Right lobe of liver (tissue), 6 donors: ENCODE data around the gene BTNL3. TPM values are rescaled to one million over a fixed set of nuclear protein-coding genes. Genes with fewer than 3 reads are reported as not detected.

ENCODE experiments used
- ATAC-seq, 4 donors: fragments of 200-7000 bp; cut with Tn5 transposase; one replicate each; pipeline ENCODE4 v1.9.1; 2020; ENCODE audit warnings: mild to moderate bottlenecking in 4 of 4, moderate library complexity in 4 of 4
- DNase-seq, 3 donors: peaks; one replicate each; pipeline ENCODE4 v3.0.0-alpha.2; 2020
- H3K27ac ChIP-seq, 3 donors: fragments of 200-600 bp; one replicate each; pipeline ENCODE4 v1.8.0; 2022
- H3K27me3 ChIP-seq, 2 donors: fragments of 200-600 bp; one replicate each; pipeline ENCODE4 v1.8.0; 2022
- H3K36me3 ChIP-seq, 4 donors: fragments of 200-600 bp; sonication (generic) in 1 of 4; one replicate each; pipeline versions ENCODE4 v1.5.1 to v1.8.0; 2017 to 2022; ENCODE audit warnings: control low read depth in 1 of 4
- H3K4me1 ChIP-seq, 4 donors: fragments of 200-600 bp; sonication (generic) in 1 of 4; one replicate each; pipeline versions ENCODE4 v1.5.1 to v1.8.0; 2017 to 2022; ENCODE audit warnings: control low read depth in 1 of 4
- H3K4me3 ChIP-seq, 3 donors: fragments of 200-600 bp; one replicate each; pipeline ENCODE4 v1.8.0; 2022
- H3K9me3 ChIP-seq, 4 donors: fragments of 200-600 bp; sonication (generic) in 1 of 4; one replicate each; pipeline versions ENCODE4 v1.5.1 to v1.8.0; 2017 to 2022; ENCODE audit warnings: control low read depth in 1 of 4
- POLR2A ChIP-seq: fragments of 450-650 bp; IDR thresholded peaks from one replicate; pipeline ENCODE4 v1.6.1; 2017; ENCODE audit warnings: antibody characterized with exemption, mild to moderate bottlenecking
- WGBS: methylation state at CpG from one replicate; pipeline ENCODE4 v1.1.6; 2018; ENCODE audit warnings: low coverage, low lambda C conversion rate; ENCODE audit not compliant: insufficient coverage; ENCODE audit errors: missing lambda C conversion rate; 5-methylcytosine and 5-hydroxymethylcytosine counted together
- intact Hi-C, 2 donors: fragments of 100-400 bp; cut with DNase I; formaldehyde crosslinking; loops; one replicate each; pipeline versions ENCODE4 v1.11.2 to v1.14.1; 2022
- total RNA-seq, 6 experiments: library from RNA; depleted of rRNA in 2 of 6; stranded (reverse); fragments of >200 nt in 2 of 6; fragmentation: NEBNext Ultra II Directional in 3 of 6; extraction: Animal tissue kit (Norgen Biotek cat#: 25700) in 3 of 6; gene quantifications; one replicate each; pipeline versions ENCODE4 v1.1.0 to v1.2.4, GENCODE V29; 2016 to 2023
- TF ChIP-seq, protein P1 (sequence below), 4 donors: fragments of 200-600 bp in 3 of 4; fragments of 450-650 bp in 1 of 4; IDR thresholded peaks; one replicate each; pipeline versions ENCODE4 v1.5.1 to v1.8.0; 2016 to 2022; ENCODE audit warnings: antibody characterized with exemption in 4 of 4, mild to moderate bottlenecking in 2 of 4
- donor health status: DM: no; HTN: yes; CAD: no.
- donor health status: DM: no; HTN: no; CAD: no.
- donor health status: DM: no; HTN: no; CAD: no.
- donor health status: DM: no; HTN: yes; CAD: no.
- donor health status: DM: no; HTN: yes; CAD: no.

BTNL3 gene
- total RNA-seq, 6 experiments from 2014 or later: not detected

DNA sequence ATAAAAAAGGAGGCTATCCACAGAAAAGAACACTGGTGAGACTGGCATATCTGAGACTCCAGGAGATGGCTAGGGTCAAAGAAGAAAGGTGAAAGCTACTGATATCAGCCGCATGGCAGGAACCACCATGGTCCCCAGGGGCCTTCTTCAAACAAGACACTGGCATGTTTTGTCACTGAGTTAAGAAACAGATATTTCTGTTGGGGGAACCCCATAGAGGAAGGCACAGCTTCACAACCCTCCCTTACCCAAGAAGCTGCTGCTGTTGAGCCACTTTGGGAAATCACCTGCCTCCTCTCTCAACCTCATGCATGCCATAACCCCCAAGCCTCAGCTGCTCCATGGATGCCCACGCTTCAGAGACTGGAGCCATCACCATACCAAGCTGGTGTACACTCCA lies 13.3 kb upstream of the BTNL3 start:
- Histone ChIP-seq H3K4me3 (no peak overlapping the region), H3K36me3 (no peaks in the 10 kb centered on the region), H3K4me1 (no peaks in the 10 kb centered on the region), H3K27ac (no peak overlapping the region), H3K27me3 (no peaks in the 10 kb centered on the region), H3K9me3 (no peaks in the 10 kb centered on the region)
- intact Hi-C loops: no loop called here
- ATAC-seq: no peak
- TF ChIP-seq POLR2A: no peak
- TF ChIP-seq, protein P1, sequence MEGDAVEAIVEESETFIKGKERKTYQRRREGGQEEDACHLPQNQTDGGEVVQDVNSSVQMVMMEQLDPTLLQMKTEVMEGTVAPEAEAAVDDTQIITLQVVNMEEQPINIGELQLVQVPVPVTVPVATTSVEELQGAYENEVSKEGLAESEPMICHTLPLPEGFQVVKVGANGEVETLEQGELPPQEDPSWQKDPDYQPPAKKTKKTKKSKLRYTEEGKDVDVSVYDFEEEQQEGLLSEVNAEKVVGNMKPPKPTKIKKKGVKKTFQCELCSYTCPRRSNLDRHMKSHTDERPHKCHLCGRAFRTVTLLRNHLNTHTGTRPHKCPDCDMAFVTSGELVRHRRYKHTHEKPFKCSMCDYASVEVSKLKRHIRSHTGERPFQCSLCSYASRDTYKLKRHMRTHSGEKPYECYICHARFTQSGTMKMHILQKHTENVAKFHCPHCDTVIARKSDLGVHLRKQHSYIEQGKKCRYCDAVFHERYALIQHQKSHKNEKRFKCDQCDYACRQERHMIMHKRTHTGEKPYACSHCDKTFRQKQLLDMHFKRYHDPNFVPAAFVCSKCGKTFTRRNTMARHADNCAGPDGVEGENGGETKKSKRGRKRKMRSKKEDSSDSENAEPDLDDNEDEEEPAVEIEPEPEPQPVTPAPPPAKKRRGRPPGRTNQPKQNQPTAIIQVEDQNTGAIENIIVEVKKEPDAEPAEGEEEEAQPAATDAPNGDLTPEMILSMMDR (IDR thresholded peaks at IDR 0.05): no peak
- DNase-seq: no peak
- WGBS: no CpG with 5 or more reads among the region's 2 CpGs

DNA sequence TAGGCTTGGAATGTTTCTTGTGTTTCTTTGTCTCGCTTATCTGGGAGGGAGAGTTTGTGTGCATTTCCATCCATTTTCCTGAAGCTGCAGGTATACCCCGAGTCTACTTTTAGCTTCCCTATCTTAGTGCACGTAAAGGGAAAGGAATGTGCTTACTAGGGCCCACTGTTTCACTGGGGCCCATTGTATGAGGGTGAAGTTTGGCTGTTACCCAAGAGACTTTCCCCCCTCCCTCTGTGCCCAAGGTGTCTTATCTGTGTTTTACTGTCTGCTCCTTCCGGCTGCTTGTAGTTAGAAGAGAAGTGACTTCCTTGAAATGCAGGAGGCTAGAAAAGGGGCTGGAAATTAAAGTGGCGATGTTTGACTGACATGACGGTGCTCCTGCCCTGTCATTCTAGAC lies 12.1 kb upstream of the BTNL3 start:
- 56% methylated on average over 3 of the region's 6 CpGs for WGBS
- Histone ChIP-seq H3K9me3 (no peaks in the 10 kb centered on the region), H3K27me3 (no peaks in the 10 kb centered on the region), H3K27ac (no peak overlapping the region), H3K36me3 (no peaks in the 10 kb centered on the region), H3K4me1 (no peaks in the 10 kb centered on the region), H3K4me3 (no peak overlapping the region)
- intact Hi-C loops: no loop called here
- TF ChIP-seq, protein P1 (IDR thresholded peaks at IDR 0.05): no peak
- no peak for TF ChIP-seq POLR2A
- DNase-seq (no peak), ATAC-seq (no peak)

DNA sequence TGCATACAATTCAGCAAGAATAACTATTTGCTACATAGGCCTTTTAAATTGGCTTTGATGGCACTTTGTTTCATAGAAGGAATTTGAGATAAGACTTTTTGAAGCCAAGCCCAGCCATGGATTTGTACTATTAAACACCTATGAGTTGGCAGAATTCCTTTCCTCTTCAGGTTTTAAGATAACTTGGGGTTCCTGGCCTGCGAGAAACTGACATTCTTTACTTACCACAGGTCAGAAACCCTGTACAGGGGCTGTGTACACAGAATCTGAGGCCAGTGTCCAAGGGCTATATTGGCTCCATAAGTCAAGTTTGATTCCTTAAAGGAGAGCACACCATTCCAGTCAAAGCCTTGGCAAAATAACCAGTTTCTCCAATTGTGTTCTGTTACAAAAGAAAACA lies 10.8 kb upstream of the BTNL3 start:
- TF ChIP-seq, protein P1 (IDR thresholded peaks at IDR 0.05): no peak
- no peak for TF ChIP-seq POLR2A
- Histone ChIP-seq H3K9me3 (no peaks in the 10 kb centered on the region), H3K36me3 (no peaks in the 10 kb centered on the region), H3K27me3 (no peaks in the 10 kb centered on the region), H3K4me1 (no peaks in the 10 kb centered on the region), H3K4me3 (no peak overlapping the region), H3K27ac (no peak overlapping the region)
- ATAC-seq: no peak
- WGBS: 20% methylated on average over 1 of the region's 1 CpG
- DNase-seq: no peak
- intact Hi-C loops: no loop called here

DNA sequence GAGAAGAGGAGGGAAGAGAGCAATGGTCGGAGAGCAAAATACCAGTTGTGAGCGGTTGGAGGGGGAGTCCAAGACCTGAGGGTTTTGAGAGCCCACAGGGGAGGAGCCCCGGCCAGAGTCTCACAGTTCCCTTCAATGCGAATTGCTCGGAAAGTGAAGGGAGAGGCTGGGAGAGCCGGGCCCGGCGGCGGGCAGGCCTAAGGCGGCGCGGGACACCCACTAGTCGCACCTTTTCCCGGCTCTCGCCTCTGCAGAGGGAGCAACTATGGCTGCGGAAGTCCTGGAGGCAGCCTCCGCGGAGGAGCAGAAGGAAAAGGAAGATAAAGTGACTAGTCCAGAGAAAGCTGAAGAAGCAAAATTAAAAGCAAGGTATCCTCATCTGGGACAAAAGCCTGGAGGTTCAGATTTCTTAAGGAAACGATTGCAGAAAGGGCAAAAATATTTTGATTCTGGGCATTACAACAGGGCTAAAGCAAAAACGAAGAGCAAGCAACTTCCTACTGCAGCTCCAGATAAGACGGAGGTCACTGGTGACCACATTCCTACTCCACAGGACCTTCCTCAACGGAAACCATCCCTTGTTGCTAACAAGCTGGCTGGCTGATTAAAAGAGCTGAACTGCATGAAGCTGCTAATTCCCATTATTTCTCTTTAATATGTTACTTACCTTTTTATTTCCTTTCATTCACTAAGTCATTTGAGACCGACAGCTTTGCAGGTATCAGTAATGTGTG lies 6.5 kb upstream of the BTNL3 start:
- no peak for TF ChIP-seq POLR2A
- TF ChIP-seq, protein P1 (IDR thresholded peaks at IDR 0.05): no peak
- no peaks in the 10 kb centered on the region for H3K9me3 ChIP-seq
- DNase-seq: no peak
- H3K4me1 ChIP-seq: no peaks in the 10 kb centered on the region
- WGBS: 46% methylated on average over 5 of the region's 23 CpGs
- H3K27ac ChIP-seq: no peak overlapping the region
- ATAC-seq: peak in 3 of 4 donors; percentile 58 to 86 (median 59)
- no peak overlapping the region for H3K4me3 ChIP-seq
- intact Hi-C loops: no loop called here
- H3K36me3 ChIP-seq: no peaks in the 10 kb centered on the region
- H3K27me3 ChIP-seq: no peaks in the 10 kb centered on the region
